Effector memory CD8-positive, alpha-beta T cell (primary cell): ENCODE results near the gene SPATA6.
"Not testable (repeated sequence)": the region's sequence is repeated elsewhere in the genome, so short reads cannot be mapped to it uniquely, and the experiment has no call there.

Experiments used
- ATAC-seq: fragments of 150-1000 bp; cut with Tn5 transposase; replicated peaks from 2 replicates; pipeline ENCODE4 v1.10.0; 2021; ENCODE audit warnings: mild to moderate bottlenecking, moderate library complexity
- DNase-seq, 3 experiments: peaks; one replicate each; pipeline ENCODE4 v3.0.0; 2021
- H3K27ac Mint-ChIP-seq, 2 donors: one replicate each; pipeline ENCODE4 v1.8.0; 2022; ENCODE audit warnings: mild to moderate bottlenecking in 2 of 2, mixed read lengths in 2 of 2, moderate library complexity in 2 of 2
- H3K27me3 Mint-ChIP-seq, 2 donors: one replicate each; pipeline ENCODE4 v1.8.0; 2022; ENCODE audit warnings: mixed read lengths in 2 of 2
- H3K36me3 Mint-ChIP-seq: one replicate; pipeline ENCODE4 v1.8.0; 2022; ENCODE audit warnings: mild to moderate bottlenecking, moderate library complexity, mixed read lengths; ENCODE audit not compliant: insufficient read depth
- H3K4me1 Mint-ChIP-seq, 2 donors: one replicate each; pipeline ENCODE4 v1.8.0; 2022; ENCODE audit warnings: low read depth in 2 of 2, mixed read lengths in 2 of 2
- H3K4me3 Mint-ChIP-seq, 2 donors: one replicate each; pipeline ENCODE4 v1.8.0; 2022; ENCODE audit warnings: mild to moderate bottlenecking in 2 of 2, mixed read lengths in 2 of 2, moderate library complexity in 2 of 2
- H3K9me3 Mint-ChIP-seq, 2 donors: one replicate each; pipeline ENCODE4 v1.8.0; 2022; ENCODE audit warnings: mixed read lengths in 2 of 2

Gene SPATA6

GRCh38 chr1:48294094-48294493, 177.9 kb downstream of the SPATA6 start:
- DNase-seq, H3K36me3 Mint-ChIP-seq, H3K27ac Mint-ChIP-seq, ATAC-seq, H3K4me1 Mint-ChIP-seq, H3K4me3 Mint-ChIP-seq: not testable (repeated sequence)
- Mint-ChIP-seq H3K9me3 (peaks cover 0 to 10% of the 10 kb centered on the region in 2 donors), H3K27me3 (peaks cover 13 to 14% of the 10 kb centered on the region in 2 donors)

GRCh38 chr1:48292706-48293105, 179.3 kb downstream of the SPATA6 start:
- Mint-ChIP-seq H3K27me3 (peaks cover 13 to 14% of the 10 kb centered on the region in 2 donors), H3K4me1 (no peaks in the 10 kb centered on the region), H3K4me3 (no peak overlapping the region), H3K36me3 (no peaks in the 10 kb centered on the region), H3K27ac (no peak overlapping the region), H3K9me3 (peaks cover 0 to 10% of the 10 kb centered on the region in 2 donors)
- DNase-seq (no peak), ATAC-seq (no peak)

- H3K27ac Mint-ChIP-seq, result no peak overlapping the region
- H3K4me1 Mint-ChIP-seq, result no peaks in the 10 kb centered on the region
- no peak for ATAC-seq
- H3K27me3 Mint-ChIP-seq, result peaks cover 13 to 14% of the 10 kb centered on the region in 2 donors
- no peak for DNase-seq
- no peak overlapping the region for H3K4me3 Mint-ChIP-seq
- H3K36me3 Mint-ChIP-seq, result no peaks in the 10 kb centered on the region
- H3K9me3 Mint-ChIP-seq, result peaks cover 0 to 10% of the 10 kb centered on the region in 2 donors
Observed at GRCh38 chr1:48291421-48291820, 180.6 kb downstream of the SPATA6 start.

- Mint-ChIP-seq H3K4me1 (no peaks in the 10 kb centered on the region), H3K9me3 (no peaks in the 10 kb centered on the region), H3K4me3 (no peak overlapping the region), H3K27ac (no peak overlapping the region), H3K27me3 (peaks cover 0 to 6% of the 10 kb centered on the region in 2 donors), H3K36me3 (no peaks in the 10 kb centered on the region)
- ATAC-seq (no peak), DNase-seq (no peak)
Observed at GRCh38 chr1:48285525-48285924, 186.5 kb downstream of the SPATA6 start.

- not testable (repeated sequence) for H3K4me3 Mint-ChIP-seq, H3K4me1 Mint-ChIP-seq, H3K9me3 Mint-ChIP-seq, DNase-seq, H3K36me3 Mint-ChIP-seq, ATAC-seq, H3K27ac Mint-ChIP-seq
- H3K27me3 Mint-ChIP-seq, result peaks cover 0 to 12% of the 10 kb centered on the region in 2 donors
Observed at GRCh38 chr1:48284696-48285420, 187.1 kb downstream of the SPATA6 start.

GRCh38 chr1:48282329-48282728, 189.7 kb downstream of the SPATA6 start:
- not testable (repeated sequence) for H3K27ac Mint-ChIP-seq, DNase-seq, H3K4me1 Mint-ChIP-seq, H3K36me3 Mint-ChIP-seq, H3K9me3 Mint-ChIP-seq, H3K4me3 Mint-ChIP-seq, ATAC-seq
- H3K27me3 Mint-ChIP-seq, result peaks cover 0 to 21% of the 10 kb centered on the region in 2 donors

- not testable (repeated sequence) for H3K36me3 Mint-ChIP-seq, DNase-seq, H3K9me3 Mint-ChIP-seq, H3K4me3 Mint-ChIP-seq, H3K4me1 Mint-ChIP-seq, ATAC-seq, H3K27ac Mint-ChIP-seq
- peaks cover 14 to 27% of the 10 kb centered on the region in 2 donors for H3K27me3 Mint-ChIP-seq
Observed at GRCh38 chr1:48277437-48277836, 194.6 kb downstream of the SPATA6 start.

GRCh38 chr1:48266576-48266975, 205.4 kb downstream of the SPATA6 start:
- Mint-ChIP-seq H3K9me3 (no peaks in the 10 kb centered on the region), H3K4me1 (no peaks in the 10 kb centered on the region), H3K27ac (no peak overlapping the region), H3K4me3 (no peak overlapping the region), H3K36me3 (no peaks in the 10 kb centered on the region), H3K27me3 (peaks cover 5 to 6% of the 10 kb centered on the region in 2 donors)
- DNase-seq (no peak), ATAC-seq (no peak)

- H3K9me3 Mint-ChIP-seq, result no peaks in the 10 kb centered on the region
- peaks cover 6 to 18% of the 10 kb centered on the region in 2 donors for H3K27me3 Mint-ChIP-seq
- H3K4me3 Mint-ChIP-seq, result no peak overlapping the region
- no peaks in the 10 kb centered on the region for H3K36me3 Mint-ChIP-seq
- no peak overlapping the region for H3K27ac Mint-ChIP-seq
- ATAC-seq, result no peak
- H3K4me1 Mint-ChIP-seq, result no peaks in the 10 kb centered on the region
- no peak for DNase-seq
Observed at GRCh38 chr1:48263041-48263440, 209.0 kb downstream of the SPATA6 start.

GRCh38 chr1:48261881-48262400, 210.1 kb downstream of the SPATA6 start:
- Mint-ChIP-seq H3K4me1 (no peaks in the 10 kb centered on the region), H3K4me3 (no peak overlapping the region), H3K27me3 (peaks cover 6 to 13% of the 10 kb centered on the region in 2 donors), H3K36me3 (no peaks in the 10 kb centered on the region), H3K9me3 (no peaks in the 10 kb centered on the region), H3K27ac (no peak overlapping the region)
- DNase-seq, result no peak
- ATAC-seq, result no peak

GRCh38 chr1:48258106-48258505, 213.9 kb downstream of the SPATA6 start:
- H3K27me3 Mint-ChIP-seq, result peaks cover 6 to 17% of the 10 kb centered on the region in 2 donors
- H3K27ac Mint-ChIP-seq, result no peak overlapping the region
- no peak for ATAC-seq
- no peak for DNase-seq
- H3K36me3 Mint-ChIP-seq, result no peaks in the 10 kb centered on the region
- no peaks in the 10 kb centered on the region for H3K4me1 Mint-ChIP-seq
- H3K9me3 Mint-ChIP-seq, result no peaks in the 10 kb centered on the region
- H3K4me3 Mint-ChIP-seq, result no peak overlapping the region

- H3K4me1 Mint-ChIP-seq, result no peaks in the 10 kb centered on the region
- DNase-seq (no peak), ATAC-seq (no peak)
- H3K4me3 Mint-ChIP-seq, result no peak overlapping the region
- H3K36me3 Mint-ChIP-seq, result no peaks in the 10 kb centered on the region
- no peaks in the 10 kb centered on the region for H3K9me3 Mint-ChIP-seq
- H3K27me3 Mint-ChIP-seq, result peaks cover 7 to 11% of the 10 kb centered on the region in 2 donors
- no peak overlapping the region for H3K27ac Mint-ChIP-seq
Observed at GRCh38 chr1:48254254-48254653, 217.8 kb downstream of the SPATA6 start.

- Mint-ChIP-seq H3K36me3 (peaks cover 2% of the 10 kb centered on the region), H3K4me3 (no peak overlapping the region), H3K27me3 (peaks cover 14 to 27% of the 10 kb centered on the region in 2 donors), H3K4me1 (no peaks in the 10 kb centered on the region), H3K9me3 (no peaks in the 10 kb centered on the region), H3K27ac (no peak overlapping the region)
- DNase-seq, result no peak
- ATAC-seq, result no peak
Observed at GRCh38 chr1:48251821-48252220, 220.2 kb downstream of the SPATA6 start.

GRCh38 chr1:48251323-48251722, 220.7 kb downstream of the SPATA6 start:
- H3K4me3 Mint-ChIP-seq, result no peak overlapping the region

More at GRCh38 chr1:48251323-48251722, 220.7 kb downstream of the SPATA6 start:
- Mint-ChIP-seq H3K36me3 (peaks cover 2% of the 10 kb centered on the region), H3K9me3 (no peaks in the 10 kb centered on the region), H3K27ac (no peak overlapping the region), H3K4me1 (no peaks in the 10 kb centered on the region), H3K27me3 (peaks cover 14 to 27% of the 10 kb centered on the region in 2 donors)
- DNase-seq (no peak), ATAC-seq (no peak)
